ENCODE data around the gene SENP3.

SENP3 gene

DNA sequence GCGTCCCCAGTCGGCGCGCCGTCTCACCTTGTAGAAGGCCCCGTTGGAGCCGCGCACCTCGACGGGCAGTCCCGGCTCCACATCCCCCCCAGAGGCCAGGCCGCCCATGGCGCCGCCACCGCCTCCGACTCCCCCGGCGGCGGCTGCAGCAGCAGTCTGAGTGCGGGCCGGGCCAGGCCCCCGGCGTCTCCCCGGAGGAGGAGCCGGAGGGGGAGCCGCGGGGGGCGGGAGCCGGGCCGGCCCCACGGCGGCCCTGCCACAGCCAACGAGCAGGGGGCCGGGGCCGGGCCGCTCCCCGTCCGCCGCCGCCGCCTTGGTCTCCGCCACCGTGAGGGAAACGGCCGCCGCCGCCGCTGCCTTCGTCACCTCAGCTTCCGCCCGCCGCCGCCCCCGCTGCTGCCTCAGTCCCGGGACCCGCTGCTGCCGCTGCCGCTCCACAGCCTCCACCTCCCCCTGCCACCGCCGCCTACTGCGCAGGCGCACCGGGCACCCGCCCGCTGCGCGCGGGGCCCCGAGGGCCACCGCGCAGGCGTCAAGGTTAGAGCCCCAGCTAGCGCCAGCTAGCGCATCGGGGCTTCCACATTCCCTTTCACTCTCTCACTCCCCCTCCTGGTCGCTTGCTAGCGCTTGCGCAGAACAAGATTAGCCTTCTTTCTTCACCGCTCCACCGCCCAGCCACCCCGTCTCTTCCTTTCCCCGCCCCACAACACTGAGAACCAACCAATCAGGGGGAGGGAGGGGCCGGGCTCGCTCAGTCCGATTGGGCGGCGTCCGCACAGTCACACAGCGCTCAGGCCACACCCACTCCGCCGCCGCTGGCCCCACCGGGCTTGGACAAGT lies 52.9 kb downstream of the SENP3 start, which contains the start of gene FXR2:
TSS of gene FXR2 (minus strand) at position 473 of the 840 bp plus-strand sequence. CDS start at position 108, 365 bp downstream.
- peak within 1 kb of the TSS; percentile 92 for H3K4me3 Mint-ChIP-seq
- H3K9me3 Mint-ChIP-seq, result no peaks in the 10 kb centered on the region
- H3K4me1 Mint-ChIP-seq (ENCODE audit: low read depth), result peaks cover 47% of the 10 kb centered on the region
- H3K27me3 Mint-ChIP-seq, result no peaks in the 10 kb centered on the region
- intact Hi-C loops (cut with micrococcal nuclease), result loop anchor here (1.0 kb wide), 1 partner anchor 13 kb away; the partner anchor contains the start of gene SAT2
- H3K36me3 Mint-ChIP-seq (ENCODE audit: low read depth), result peaks cover 37% of the 10 kb centered on the region
- peak within 1 kb of the TSS; percentile 80 for H3K27ac Mint-ChIP-seq

DNA sequence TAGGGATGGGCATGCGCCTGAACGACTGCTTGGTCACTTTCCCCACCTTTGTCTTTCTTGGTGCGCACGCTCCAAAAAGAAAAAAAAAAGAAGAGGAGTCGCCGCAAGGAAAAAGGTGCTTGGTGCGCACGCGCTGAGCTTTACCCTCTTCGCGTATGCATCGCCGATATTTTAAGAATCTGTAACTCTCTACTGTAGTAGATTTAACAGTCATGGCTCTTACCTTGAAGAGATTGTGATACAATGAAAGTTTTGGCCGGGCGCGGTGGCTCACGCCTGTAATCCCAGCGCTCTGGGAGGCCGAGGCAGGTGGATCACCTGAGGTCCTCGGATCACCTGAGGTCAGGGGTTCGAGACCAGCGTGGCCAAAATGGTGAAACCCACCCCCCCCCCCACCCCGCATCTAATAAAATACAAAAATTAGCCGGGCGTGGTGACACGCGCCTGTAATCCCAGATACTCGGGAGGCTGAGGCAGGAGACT lies 53.6 kb downstream of the SENP3 start:
- Mint-ChIP-seq H3K27ac (peak overlapping the region; percentile 80), H3K4me1 (ENCODE audit: low read depth) (peaks cover 43% of the 10 kb centered on the region), H3K27me3 (no peaks in the 10 kb centered on the region), H3K9me3 (no peaks in the 10 kb centered on the region), H3K4me3 (peak overlapping the region; percentile 92), H3K36me3 (ENCODE audit: low read depth) (peaks cover 35% of the 10 kb centered on the region)
- intact Hi-C loops (cut with micrococcal nuclease), result loop anchor here (1.0 kb wide), 1 partner anchor 12 kb away; the partner anchor contains the start of gene SAT2

DNA sequence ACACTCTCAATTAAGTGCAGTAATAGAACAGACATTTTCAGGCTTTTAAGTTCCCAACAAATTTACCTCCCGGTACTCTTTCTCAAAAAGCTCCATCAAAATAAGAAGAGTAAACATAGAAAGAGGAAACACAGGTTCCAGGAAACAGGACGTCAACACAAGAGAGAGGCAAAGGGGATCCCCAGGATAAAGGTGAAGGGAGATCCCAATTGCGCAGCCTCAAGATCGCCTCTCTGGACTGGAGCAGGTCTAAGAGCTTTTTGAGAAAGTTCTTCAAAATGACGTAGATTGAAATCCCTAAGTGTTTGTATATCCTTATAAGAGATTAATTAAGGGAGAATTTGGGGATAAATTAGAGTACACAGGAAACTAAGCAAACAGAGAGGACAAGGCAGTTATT lies 56.9 kb downstream of the SENP3 start:
- intact Hi-C loops (cut with micrococcal nuclease), result no loop called here
- H3K9me3 Mint-ChIP-seq, result no peaks in the 10 kb centered on the region
- no peak overlapping the region for H3K27ac Mint-ChIP-seq
- peaks cover 11% of the 10 kb centered on the region for H3K4me1 Mint-ChIP-seq (ENCODE audit: low read depth)
- H3K36me3 Mint-ChIP-seq (ENCODE audit: low read depth), result peaks cover 14% of the 10 kb centered on the region
- H3K27me3 Mint-ChIP-seq, result no peaks in the 10 kb centered on the region
- H3K4me3 Mint-ChIP-seq, result no peak overlapping the region

DNA sequence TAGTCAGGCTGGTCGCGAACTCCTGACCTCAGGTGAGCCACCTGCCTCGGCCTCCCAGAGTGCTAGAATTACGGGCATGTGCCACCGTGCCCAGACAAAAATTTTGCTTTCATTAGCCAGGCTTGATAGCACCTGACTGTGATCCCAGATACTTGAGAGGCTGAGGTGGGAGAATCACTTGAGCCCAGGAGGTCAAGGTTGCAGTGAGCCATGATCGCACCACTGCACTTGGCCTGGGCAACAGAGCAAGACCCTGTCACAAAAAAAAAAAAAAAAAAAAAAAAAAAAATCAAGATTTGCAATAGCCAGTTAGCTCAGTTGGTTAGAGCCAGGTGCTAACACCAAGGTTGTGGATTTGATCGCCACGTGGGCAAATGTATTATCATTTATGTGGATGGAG lies 59.1 kb downstream of the SENP3 start:
- Mint-ChIP-seq H3K27me3 (no peaks in the 10 kb centered on the region), H3K4me3 (no peak overlapping the region), H3K9me3 (no peaks in the 10 kb centered on the region), H3K36me3 (ENCODE audit: low read depth) (peaks cover 16% of the 10 kb centered on the region), H3K4me1 (ENCODE audit: low read depth) (peaks cover 9% of the 10 kb centered on the region), H3K27ac (no peak overlapping the region)
- intact Hi-C loops (cut with micrococcal nuclease), result no loop called here

All from dendritic cell treated with granulocyte-macrophage colony-stimulating factor and Interleukin-4, amounts not matched to agents 40 ng/mL and 50 ng/mL, for 4 days (primary cell).